22Rv1 (cell line): Measurements from ENCODE around the gene SORL1.

Source experiments
- ZFX ChIP-seq: fragments of 450-650 bp; IDR thresholded peaks from 2 replicates; pipeline ENCODE4 v1.6.1; 2017; ENCODE audit warnings: antibody characterized with exemption, borderline replicate concordance
- TF ChIP-seq, protein P1 (sequence below): fragments of 450-650 bp; IDR thresholded peaks from 2 replicates; pipeline ENCODE4 v1.5.1; 2017; ENCODE audit warnings: mild to moderate bottlenecking

DNA sequence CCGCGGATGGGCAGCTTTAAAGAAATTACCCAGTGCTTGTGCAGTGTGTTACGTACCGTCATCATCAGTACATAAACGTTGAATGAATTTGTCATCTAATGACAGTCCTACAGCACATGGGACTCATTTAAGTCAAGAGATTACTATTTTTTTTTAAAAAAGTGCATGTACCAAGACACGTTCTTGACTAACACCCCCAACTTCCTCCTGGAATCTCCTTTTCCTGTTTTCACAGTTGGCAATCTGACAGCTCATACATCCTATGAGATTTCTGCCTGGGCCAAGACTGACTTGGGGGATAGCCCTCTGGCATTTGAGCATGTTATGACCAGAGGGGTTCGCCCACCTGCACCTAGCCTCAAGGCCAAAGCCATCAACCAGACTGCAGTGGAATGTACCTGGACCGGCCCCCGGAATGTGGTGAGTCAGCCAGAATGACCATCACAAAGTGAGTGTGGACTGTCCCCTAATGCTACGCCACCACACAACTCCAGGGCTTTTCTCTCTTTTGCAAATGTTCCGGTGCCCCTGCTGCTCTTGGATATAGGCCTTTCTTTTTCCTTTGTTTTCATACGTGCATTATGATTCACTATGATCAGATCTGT, 162.6 kb downstream of the SORL1 start:
- TF ChIP-seq, protein P1, sequence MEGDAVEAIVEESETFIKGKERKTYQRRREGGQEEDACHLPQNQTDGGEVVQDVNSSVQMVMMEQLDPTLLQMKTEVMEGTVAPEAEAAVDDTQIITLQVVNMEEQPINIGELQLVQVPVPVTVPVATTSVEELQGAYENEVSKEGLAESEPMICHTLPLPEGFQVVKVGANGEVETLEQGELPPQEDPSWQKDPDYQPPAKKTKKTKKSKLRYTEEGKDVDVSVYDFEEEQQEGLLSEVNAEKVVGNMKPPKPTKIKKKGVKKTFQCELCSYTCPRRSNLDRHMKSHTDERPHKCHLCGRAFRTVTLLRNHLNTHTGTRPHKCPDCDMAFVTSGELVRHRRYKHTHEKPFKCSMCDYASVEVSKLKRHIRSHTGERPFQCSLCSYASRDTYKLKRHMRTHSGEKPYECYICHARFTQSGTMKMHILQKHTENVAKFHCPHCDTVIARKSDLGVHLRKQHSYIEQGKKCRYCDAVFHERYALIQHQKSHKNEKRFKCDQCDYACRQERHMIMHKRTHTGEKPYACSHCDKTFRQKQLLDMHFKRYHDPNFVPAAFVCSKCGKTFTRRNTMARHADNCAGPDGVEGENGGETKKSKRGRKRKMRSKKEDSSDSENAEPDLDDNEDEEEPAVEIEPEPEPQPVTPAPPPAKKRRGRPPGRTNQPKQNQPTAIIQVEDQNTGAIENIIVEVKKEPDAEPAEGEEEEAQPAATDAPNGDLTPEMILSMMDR, result no peak
- TF ChIP-seq ZFX, result no peak
